HEK293 (cell line): ENCODE results near the gene IGSF3.

Experiments
- CTCF ChIP-seq: fragments of 450-650 bp; formaldehyde crosslinking; IDR thresholded peaks from 2 replicates; pipeline ENCODE4 v1.5.1; 2016; ENCODE audit warnings: missing biosample characterization, missing genetic modification characterization
- YY1 ChIP-seq: fragments of 450-650 bp; formaldehyde crosslinking; IDR thresholded peaks from 2 replicates; pipeline ENCODE4 v1.5.1; 2018; ENCODE audit warnings: missing biosample characterization, missing genetic modification characterization
- ZBTB20 ChIP-seq: fragments of 450-650 bp; formaldehyde crosslinking; IDR thresholded peaks from 2 replicates; pipeline ENCODE4 v1.5.1; 2016; ENCODE audit warnings: missing biosample characterization, missing genetic modification characterization
- ZFHX2 ChIP-seq: fragments of 450-650 bp; formaldehyde crosslinking; conservative IDR thresholded peaks from 2 replicates; pipeline ENCODE4 v1.5.1; 2016; ENCODE audit warnings: missing biosample characterization, missing genetic modification characterization
- ZFP3 ChIP-seq: fragments of 450-650 bp; formaldehyde crosslinking; IDR thresholded peaks from 2 replicates; pipeline ENCODE4 v1.5.1; 2016; ENCODE audit warnings: low read depth, missing biosample characterization, missing genetic modification characterization
- ZNF114 ChIP-seq: fragments of 450-650 bp; formaldehyde crosslinking; IDR thresholded peaks from 2 replicates; pipeline ENCODE4 v1.5.0; 2017; ENCODE audit warnings: missing biosample characterization, missing genetic modification characterization
- ZNF184 ChIP-seq: fragments of 450-650 bp; IDR thresholded peaks from 2 replicates; pipeline ENCODE4 v1.5.1; 2018; ENCODE audit warnings: missing biosample characterization, mild to moderate bottlenecking, missing genetic modification characterization
- ZNF214 ChIP-seq: fragments of 450-650 bp; formaldehyde crosslinking; IDR thresholded peaks from 2 replicates; pipeline ENCODE4 v1.5.1; 2017; ENCODE audit warnings: missing biosample characterization, mild to moderate bottlenecking, missing genetic modification characterization, borderline replicate concordance
- ZNF24 ChIP-seq: fragments of 450-650 bp; formaldehyde crosslinking; IDR thresholded peaks from 2 replicates; pipeline ENCODE4 v1.5.1; 2016; ENCODE audit warnings: missing biosample characterization, missing genetic modification characterization
- ZNF404 ChIP-seq: fragments of 450-650 bp; formaldehyde crosslinking; IDR thresholded peaks from 2 replicates; pipeline ENCODE4 v1.5.1; 2017; ENCODE audit warnings: missing biosample characterization, missing genetic modification characterization
- ZNF433 ChIP-seq: fragments of 450-650 bp; formaldehyde crosslinking; IDR thresholded peaks from 2 replicates; pipeline ENCODE4 v1.5.1; 2016; ENCODE audit warnings: missing biosample characterization, missing genetic modification characterization, low read depth
- ZNF629 ChIP-seq: fragments of 450-650 bp; formaldehyde crosslinking; IDR thresholded peaks from 2 replicates; pipeline ENCODE4 v1.5.1; 2017; ENCODE audit warnings: missing biosample characterization, missing genetic modification characterization
- ZNF707 ChIP-seq: fragments of 450-650 bp; formaldehyde crosslinking; IDR thresholded peaks from 2 replicates; pipeline ENCODE4 v1.5.1; 2016; ENCODE audit warnings: missing biosample characterization, missing genetic modification characterization

GRCh38 chr1:116532671-116533428, 134.7 kb downstream of the IGSF3 start:
- no peak for TF ChIP-seq YY1 (tag by site-specific recombination)
- TF ChIP-seq ZNF404 = no peak
- no peak for TF ChIP-seq ZNF707 (tag by site-specific recombination)
- no peak for TF ChIP-seq ZNF629
- TF ChIP-seq CTCF (tag by site-specific recombination) = no peak
- no peak for TF ChIP-seq ZNF184
- no peak for TF ChIP-seq ZNF114 (tag by site-specific recombination)
- no peak for TF ChIP-seq ZFP3 (tag by site-specific recombination)
- TF ChIP-seq ZBTB20 = no peak
- TF ChIP-seq ZNF214 (tag by site-specific recombination) = no peak
- no peak for TF ChIP-seq ZNF433 (tag by site-specific recombination)
- no peak for TF ChIP-seq ZFHX2 (tag by site-specific recombination)
- TF ChIP-seq ZNF24 (tag by site-specific recombination) = no peak
